Mesenchymal stem cell (in vitro differentiated cells and primary cell): ENCODE data around the gene CDH12.

Experiments
- DNase-seq: peaks from one replicate; pipeline ENCODE4 v3.0.0-alpha.2; 2013
- H2AFZ ChIP-seq: one replicate; pipeline ENCODE4 v1.6.1; 2013; ENCODE audit warnings: low read depth, mild to moderate bottlenecking, control low read depth, inconsistent platforms, low read length, moderate library complexity
- H2AK5ac ChIP-seq: 2 replicates; pipeline ENCODE4 v1.6.1; 2013; ENCODE audit warnings: low read length, moderate library complexity, mild to moderate bottlenecking, inconsistent platforms; ENCODE audit not compliant: severe bottlenecking
- H2BK120ac ChIP-seq: one replicate; pipeline ENCODE4 v1.6.1; 2013; ENCODE audit warnings: low read depth, mild to moderate bottlenecking, inconsistent platforms, low read length, moderate library complexity
- H2BK12ac ChIP-seq, 2 experiments: one replicate each; pipeline ENCODE4 v1.6.1; 2013; ENCODE audit warnings: inconsistent platforms in 2 of 2, low read length in 2 of 2, mild to moderate bottlenecking in 2 of 2, moderate library complexity in 2 of 2, control low read depth in 1 of 2
- H2BK15ac ChIP-seq: one replicate; pipeline ENCODE4 v1.6.1; 2013; ENCODE audit warnings: mild to moderate bottlenecking, low read depth, inconsistent platforms; ENCODE audit not compliant: poor library complexity, severe bottlenecking
- H2BK5ac ChIP-seq: 2 replicates; pipeline ENCODE4 v1.6.1; 2013; ENCODE audit warnings: low read depth, mild to moderate bottlenecking, low read length, control low read depth, inconsistent platforms; ENCODE audit not compliant: poor library complexity, severe bottlenecking
- H3K14ac ChIP-seq, 2 experiments: one replicate each; pipeline ENCODE4 v1.6.1; 2013; ENCODE audit warnings: inconsistent platforms in 2 of 2, low read length in 2 of 2, control low read depth in 1 of 2, mild to moderate bottlenecking in 1 of 2, moderate library complexity in 1 of 2
- H3K18ac ChIP-seq, 2 experiments: one replicate each; pipeline ENCODE4 v1.6.1; 2013; ENCODE audit warnings: inconsistent platforms in 2 of 2, low read length in 2 of 2, control low read depth in 1 of 2, low read depth in 1 of 2, mild to moderate bottlenecking in 1 of 2
- H3K23ac ChIP-seq, 2 experiments: one replicate each; pipeline ENCODE4 v1.6.1; 2013; ENCODE audit warnings: inconsistent platforms in 2 of 2, low read length in 2 of 2, mild to moderate bottlenecking in 2 of 2, moderate library complexity in 2 of 2, control low read depth in 1 of 2
- H3K27ac ChIP-seq: 2 replicates; pipeline ENCODE4 v1.5.1; 2013; ENCODE audit warnings: mild to moderate bottlenecking, moderate library complexity, low read length, control low read depth, inconsistent platforms; ENCODE audit not compliant: poor library complexity, severe bottlenecking
- H3K27me3 ChIP-seq, 2 experiments: 2 replicates each; pipeline versions ENCODE4 v1.6.1 to v1.7.0; 2013; ENCODE audit warnings: low read length in 2 of 2, mild to moderate bottlenecking in 2 of 2, moderate library complexity in 2 of 2, control low read depth in 1 of 2, inconsistent platforms in 1 of 2; ENCODE audit not compliant: control insufficient read depth in 1 of 2, insufficient read depth in 1 of 2
- H3K36me3 ChIP-seq, 2 experiments: 2 replicates each; pipeline versions ENCODE4 v1.6.1 to v1.7.0; 2013; ENCODE audit warnings: low read length in 2 of 2, control low read depth in 1 of 2, inconsistent platforms in 1 of 2, low read depth in 1 of 2, mild to moderate bottlenecking in 1 of 2; ENCODE audit not compliant: insufficient read depth in 2 of 2, control insufficient read depth in 1 of 2
- H3K4ac ChIP-seq, 2 experiments: one replicate each; pipeline ENCODE4 v1.6.1; 2013; ENCODE audit warnings: inconsistent platforms in 2 of 2, low read length in 2 of 2, mild to moderate bottlenecking in 2 of 2, moderate library complexity in 2 of 2, control low read depth in 1 of 2, low read depth in 1 of 2
- H3K4me1 ChIP-seq: 2 replicates; pipeline ENCODE4 v1.6.1; 2013; ENCODE audit warnings: low read depth, low read length, control low read depth; ENCODE audit not compliant: control insufficient read depth, insufficient read depth
- H3K4me2 ChIP-seq: 2 replicates; pipeline ENCODE4 v1.6.1; 2013; ENCODE audit warnings: low read length, mild to moderate bottlenecking, inconsistent platforms; ENCODE audit not compliant: poor library complexity, severe bottlenecking
- H3K4me3 ChIP-seq, 2 experiments: 2 replicates each; pipeline versions ENCODE4 v1.5.1 to v1.7.0; 2013; ENCODE audit warnings: low read length in 2 of 2, mild to moderate bottlenecking in 2 of 2, control low read depth in 1 of 2, low read depth in 1 of 2; ENCODE audit not compliant: insufficient read depth in 1 of 2
- H3K79me1 ChIP-seq: replicated peaks from 2 replicates; pipeline ENCODE4 v1.6.1; 2013; ENCODE audit warnings: mild to moderate bottlenecking, control low read depth, low read length, inconsistent platforms; ENCODE audit not compliant: poor library complexity, severe bottlenecking
- H3K9ac ChIP-seq: 2 replicates; pipeline ENCODE4 v1.7.0; 2013; ENCODE audit warnings: mild to moderate bottlenecking, low read length, moderate library complexity
- H3K9me3 ChIP-seq: 2 replicates; pipeline ENCODE4 v1.7.0; 2013; ENCODE audit warnings: mild to moderate bottlenecking, low read length; ENCODE audit not compliant: control insufficient read depth
- H4K8ac ChIP-seq: one replicate; pipeline ENCODE4 v1.6.1; 2013; ENCODE audit warnings: inconsistent platforms, mild to moderate bottlenecking, low read length, moderate library complexity
- H4K91ac ChIP-seq: one replicate; pipeline ENCODE4 v1.6.1; 2013; ENCODE audit warnings: mild to moderate bottlenecking, low read length, inconsistent platforms
- WGBS: methylation state at CpG from one replicate; pipeline ENCODE4 v1.1.7; 2013; ENCODE audit warnings: mixed read lengths; 5-methylcytosine and 5-hydroxymethylcytosine counted together

CDH12 gene

DNA sequence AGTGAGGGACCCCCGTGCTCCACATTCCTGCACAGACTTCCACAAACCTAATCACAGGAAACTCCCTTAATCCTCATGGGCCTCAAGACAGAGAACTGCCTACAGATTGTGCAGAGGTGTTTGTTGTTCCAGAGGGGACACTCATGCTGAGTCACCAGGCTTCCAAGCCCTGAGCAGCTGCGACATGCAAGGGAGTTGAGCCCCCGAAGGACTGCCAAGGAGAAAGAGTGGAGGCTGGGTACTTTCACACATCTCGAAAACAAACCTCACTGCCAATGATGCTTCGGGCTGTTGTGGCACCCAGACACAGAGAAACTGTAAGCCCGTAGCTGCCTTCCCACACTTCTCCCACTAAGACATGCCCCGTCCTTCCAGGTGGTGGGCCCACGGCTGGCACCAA lies 480.8 kb downstream of the CDH12 start:
- H3K4me3 ChIP-seq: peak overlapping the region in 1 of 2 experiments; percentile 29
- no peaks in the 10 kb centered on the region for H3K9me3 ChIP-seq
- peaks cover 5% of the 10 kb centered on the region for H3K4me1 ChIP-seq
- H3K4me2 ChIP-seq: no peak overlapping the region
- no peak overlapping the region for H3K27ac ChIP-seq
- H4K8ac ChIP-seq: no peak overlapping the region
- H3K18ac ChIP-seq: peak overlapping the region in 1 of 2 experiments; percentile 43
- no peak overlapping the region for H2AK5ac ChIP-seq
- no peak overlapping the region for H3K14ac ChIP-seq
- H3K79me1 ChIP-seq: no peaks in the 10 kb centered on the region
- H3K27me3 ChIP-seq: no peaks in the 10 kb centered on the region
- H2BK5ac ChIP-seq: no peak overlapping the region
- 55% methylated on average over 7 of the region's 8 CpGs for WGBS
- peak overlapping the region in 1 of 2 experiments; percentile 57 for H2BK12ac ChIP-seq
- peak; percentile 70 for DNase-seq
- H2BK120ac ChIP-seq: no peak overlapping the region
- H3K9ac ChIP-seq: no peak overlapping the region
- no peak overlapping the region for H3K4ac ChIP-seq
- peak overlapping the region; percentile 18 for H2AFZ ChIP-seq
- no peak overlapping the region for H4K91ac ChIP-seq
- H2BK15ac ChIP-seq: no peak overlapping the region
- H3K23ac ChIP-seq: no peak overlapping the region
- H3K36me3 ChIP-seq: no peaks in the 10 kb centered on the region

DNA sequence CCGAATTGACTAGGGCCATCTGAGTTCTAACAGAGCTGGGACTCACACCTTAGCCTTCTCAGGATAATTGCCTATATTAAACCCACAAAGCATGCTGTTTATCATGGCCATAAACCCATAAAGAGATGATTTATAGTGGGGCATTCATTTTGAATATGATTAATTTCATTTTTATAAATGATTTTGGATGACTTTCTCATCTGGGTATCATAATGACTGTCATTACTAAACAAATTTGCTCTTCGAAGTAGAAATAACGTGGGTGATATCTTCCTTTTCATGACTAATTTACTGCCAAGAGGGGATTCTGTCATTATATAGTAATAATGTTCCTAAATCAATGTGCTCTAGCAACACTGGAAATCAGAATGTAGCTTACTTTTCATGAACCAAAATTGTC lies 498.2 kb downstream of the CDH12 start:
- Histone ChIP-seq H3K4ac (no peak overlapping the region), H3K36me3 (no peaks in the 10 kb centered on the region), H4K8ac (no peak overlapping the region), H3K27me3 (no peaks in the 10 kb centered on the region), H2BK15ac (no peak overlapping the region), H3K27ac (no peak overlapping the region), H2AFZ (no peak overlapping the region), H2AK5ac (no peak overlapping the region), H3K9me3 (no peaks in the 10 kb centered on the region), H3K4me2 (no peak overlapping the region), H3K9ac (no peak overlapping the region), H2BK5ac (no peak overlapping the region), H3K79me1 (no peaks in the 10 kb centered on the region), H2BK120ac (no peak overlapping the region), H3K18ac (no peak overlapping the region), H3K4me3 (no peak overlapping the region), H3K14ac (no peak overlapping the region), H3K23ac (no peak overlapping the region), H2BK12ac (no peak overlapping the region), H4K91ac (no peak overlapping the region), H3K4me1 (no peaks in the 10 kb centered on the region)
- DNase-seq: no peak
- no CpG with 5 or more reads among the region's 3 CpGs for WGBS

DNA sequence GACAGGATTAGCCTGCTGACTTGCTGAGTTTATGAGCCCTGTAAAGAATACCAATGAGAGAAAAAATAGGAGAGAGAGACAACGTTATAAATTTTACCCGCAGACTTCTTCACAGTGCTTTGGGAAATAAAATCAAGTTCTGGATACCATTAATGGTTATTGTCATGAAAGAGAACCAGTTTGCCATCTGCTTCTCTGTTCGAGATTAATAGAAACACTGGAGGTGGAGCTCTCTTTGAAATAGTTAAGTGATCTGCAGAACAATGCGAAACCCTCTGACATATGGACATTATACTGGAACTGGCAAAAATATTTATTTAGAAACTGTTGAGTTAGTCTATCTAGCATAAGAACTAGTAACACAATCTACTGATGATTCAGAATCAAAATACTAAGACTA lies 500.7 kb downstream of the CDH12 start:
- Histone ChIP-seq H2BK12ac (no peak overlapping the region), H2BK15ac (no peak overlapping the region), H3K4ac (no peak overlapping the region), H3K4me3 (no peak overlapping the region), H3K9ac (no peak overlapping the region), H2AFZ (no peak overlapping the region), H3K4me2 (no peak overlapping the region), H2BK120ac (no peak overlapping the region), H4K91ac (no peak overlapping the region), H3K4me1 (peaks cover 2% of the 10 kb centered on the region), H3K27ac (no peak overlapping the region), H3K79me1 (no peaks in the 10 kb centered on the region), H3K9me3 (no peaks in the 10 kb centered on the region), H2AK5ac (no peak overlapping the region), H3K18ac (no peak overlapping the region), H3K36me3 (no peaks in the 10 kb centered on the region), H4K8ac (no peak overlapping the region), H3K14ac (no peak overlapping the region), H3K27me3 (no peaks in the 10 kb centered on the region), H2BK5ac (no peak overlapping the region), H3K23ac (no peak overlapping the region)
- WGBS: 68% methylated on average over 3 of the region's 4 CpGs
- DNase-seq: no peak

DNA sequence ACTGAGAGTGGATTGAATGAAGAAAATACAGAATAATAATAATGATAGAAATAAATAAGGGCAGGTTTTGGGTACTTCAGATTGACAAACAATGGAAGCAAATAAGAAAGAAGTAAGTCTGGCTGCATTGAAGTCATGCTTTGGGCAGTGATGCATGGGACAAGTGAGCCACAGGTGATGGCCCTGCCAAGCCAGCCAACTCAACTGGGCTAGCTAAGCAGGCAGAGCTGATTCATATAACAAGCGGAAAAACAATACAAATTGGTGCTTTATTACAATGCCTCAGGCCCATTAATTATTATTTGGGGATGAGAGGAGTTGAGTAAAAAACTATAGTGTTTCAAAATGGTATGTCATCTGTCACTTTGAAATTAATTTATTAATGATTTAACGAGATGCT lies 502.0 kb downstream of the CDH12 start:
- H2AFZ ChIP-seq: no peak overlapping the region
- no CpG with 5 or more reads among the region's 2 CpGs for WGBS
- H2BK5ac ChIP-seq: no peak overlapping the region
- no peak overlapping the region for H3K9ac ChIP-seq
- no peak overlapping the region for H3K4ac ChIP-seq
- no peak overlapping the region for H3K4me2 ChIP-seq
- H4K91ac ChIP-seq: no peak overlapping the region
- no peak overlapping the region for H3K18ac ChIP-seq
- no peak for DNase-seq
- H2BK12ac ChIP-seq: no peak overlapping the region
- no peak overlapping the region for H2BK120ac ChIP-seq
- H3K23ac ChIP-seq: no peak overlapping the region
- no peak overlapping the region for H2BK15ac ChIP-seq
- H3K4me3 ChIP-seq: no peak overlapping the region
- no peaks in the 10 kb centered on the region for H3K27me3 ChIP-seq
- H3K79me1 ChIP-seq: no peaks in the 10 kb centered on the region
- no peak overlapping the region for H3K14ac ChIP-seq
- no peak overlapping the region for H3K27ac ChIP-seq
- no peak overlapping the region for H4K8ac ChIP-seq
- H3K9me3 ChIP-seq: no peaks in the 10 kb centered on the region
- no peaks in the 10 kb centered on the region for H3K36me3 ChIP-seq
- no peak overlapping the region for H2AK5ac ChIP-seq
- peaks cover 5% of the 10 kb centered on the region for H3K4me1 ChIP-seq
